Measurements from ENCODE around the gene KLF15.

KLF15 gene

GRCh38 chr3:126309165-126309564 lies 48.0 kb downstream of the KLF15 start:
- Histone ChIP-seq H3K36me3 (no peaks in the 10 kb centered on the region), H3K4me3 (no peak overlapping the region), H3K27ac (no peak overlapping the region), H3K27me3 (no peaks in the 10 kb centered on the region), H3K4me1 (no peaks in the 10 kb centered on the region), H3K9me3 (peaks cover 0 to 11% (median 0%) of the 10 kb centered on the region in 3 donors)
- DNase-seq, result no peak
- intact Hi-C loops (cut with DNase I; ENCODE audit: low total_unique reads), result no loop called here
- TF ChIP-seq, protein P1, sequence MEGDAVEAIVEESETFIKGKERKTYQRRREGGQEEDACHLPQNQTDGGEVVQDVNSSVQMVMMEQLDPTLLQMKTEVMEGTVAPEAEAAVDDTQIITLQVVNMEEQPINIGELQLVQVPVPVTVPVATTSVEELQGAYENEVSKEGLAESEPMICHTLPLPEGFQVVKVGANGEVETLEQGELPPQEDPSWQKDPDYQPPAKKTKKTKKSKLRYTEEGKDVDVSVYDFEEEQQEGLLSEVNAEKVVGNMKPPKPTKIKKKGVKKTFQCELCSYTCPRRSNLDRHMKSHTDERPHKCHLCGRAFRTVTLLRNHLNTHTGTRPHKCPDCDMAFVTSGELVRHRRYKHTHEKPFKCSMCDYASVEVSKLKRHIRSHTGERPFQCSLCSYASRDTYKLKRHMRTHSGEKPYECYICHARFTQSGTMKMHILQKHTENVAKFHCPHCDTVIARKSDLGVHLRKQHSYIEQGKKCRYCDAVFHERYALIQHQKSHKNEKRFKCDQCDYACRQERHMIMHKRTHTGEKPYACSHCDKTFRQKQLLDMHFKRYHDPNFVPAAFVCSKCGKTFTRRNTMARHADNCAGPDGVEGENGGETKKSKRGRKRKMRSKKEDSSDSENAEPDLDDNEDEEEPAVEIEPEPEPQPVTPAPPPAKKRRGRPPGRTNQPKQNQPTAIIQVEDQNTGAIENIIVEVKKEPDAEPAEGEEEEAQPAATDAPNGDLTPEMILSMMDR (IDR thresholded peaks at IDR 0.05), result no peak

- peak in 1 of 2 donors; percentile 15 for DNase-seq
- Histone ChIP-seq H3K36me3 (no peaks in the 10 kb centered on the region), H3K27me3 (no peaks in the 10 kb centered on the region), H3K4me1 (no peaks in the 10 kb centered on the region), H3K9me3 (peaks cover 0 to 11% (median 0%) of the 10 kb centered on the region in 3 donors), H3K4me3 (no peak overlapping the region), H3K27ac (no peak overlapping the region)
- TF ChIP-seq, protein P1 (IDR thresholded peaks at IDR 0.05), result no peak
- intact Hi-C loops (cut with DNase I; ENCODE audit: low total_unique reads), result no loop called here
These were observed 48.6 kb downstream of the KLF15 start for GRCh38 chr3:126308394-126309125.

DNA sequence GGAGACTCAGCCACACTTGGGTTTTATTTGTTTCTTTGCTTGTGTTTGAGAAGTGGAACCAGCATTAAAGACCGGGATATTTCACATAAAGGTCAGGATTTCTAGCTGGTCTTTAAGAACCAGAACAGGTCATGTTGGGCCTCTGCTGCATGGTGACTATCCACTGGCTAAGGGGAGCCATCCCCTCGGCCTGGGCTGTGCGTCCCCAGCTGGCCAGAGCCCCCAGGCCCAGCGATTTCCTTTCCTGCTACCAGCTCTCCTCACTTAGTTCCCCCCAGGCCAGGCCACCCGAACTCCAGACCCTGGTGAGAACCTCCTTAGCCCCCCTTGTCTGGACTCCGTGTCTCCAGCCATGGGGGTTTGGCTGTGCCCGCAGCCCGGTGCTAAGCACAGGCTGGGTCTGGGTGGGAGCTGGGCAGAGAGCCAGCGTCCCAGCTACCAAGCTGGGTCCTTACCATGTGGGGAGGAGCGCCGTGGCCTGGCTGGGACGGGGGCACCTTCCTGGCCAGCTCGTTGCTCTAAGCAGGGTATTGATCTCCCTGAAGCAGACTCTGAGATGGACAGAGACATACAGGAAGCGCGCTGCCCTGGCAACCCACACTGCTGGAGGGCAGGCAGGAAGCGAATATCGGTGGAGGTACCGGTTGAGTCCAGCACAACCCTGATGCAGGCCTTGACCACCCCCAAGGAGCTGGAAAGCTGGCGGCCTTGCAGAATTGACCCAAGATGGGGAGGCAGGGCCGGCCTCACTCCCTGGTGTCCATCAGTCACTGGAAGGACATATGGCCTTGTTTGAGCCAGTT lies 49.4 kb downstream of the KLF15 start:
- intact Hi-C loops (cut with DNase I; ENCODE audit: low total_unique reads), result no loop called here
- peak in 1 of 2 donors; percentile 10 for DNase-seq
- H3K36me3 ChIP-seq, result no peaks in the 10 kb centered on the region
- no peaks in the 10 kb centered on the region for H3K27me3 ChIP-seq
- no peak overlapping the region for H3K27ac ChIP-seq
- no peaks in the 10 kb centered on the region for H3K4me1 ChIP-seq
- peaks cover 0 to 11% (median 0%) of the 10 kb centered on the region in 3 donors for H3K9me3 ChIP-seq
- TF ChIP-seq, protein P1 (IDR thresholded peaks at IDR 0.05), result no peak
- no peak overlapping the region for H3K4me3 ChIP-seq

DNA sequence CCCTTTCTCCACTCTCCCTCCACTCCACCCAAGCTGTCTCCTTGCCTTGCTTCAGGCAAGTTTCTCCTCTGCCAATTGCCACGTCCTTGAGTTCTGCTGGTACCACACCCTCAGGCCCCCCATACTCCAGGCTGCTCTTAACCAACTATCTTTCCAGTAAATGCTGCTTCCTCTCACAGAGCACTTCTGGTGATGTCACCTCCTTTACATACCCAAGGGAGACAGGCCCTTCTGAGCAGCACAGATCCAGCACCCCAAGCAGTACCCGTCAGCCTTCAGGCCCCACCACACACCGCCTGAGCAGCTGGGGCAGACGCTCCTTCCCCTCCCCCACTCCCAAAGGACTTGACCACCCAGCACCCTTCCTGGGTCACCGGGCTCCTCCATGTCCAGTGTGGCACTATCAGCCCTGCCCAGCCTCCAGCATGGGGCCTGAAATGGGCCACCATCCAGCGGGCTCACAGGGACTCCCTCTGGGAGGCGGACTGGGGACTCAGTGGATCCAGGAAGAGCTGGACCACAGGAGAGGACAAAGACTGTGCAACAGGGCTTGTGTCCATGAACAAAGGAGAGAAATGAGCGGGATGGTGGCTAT lies 50.2 kb downstream of the KLF15 start:
- intact Hi-C loops (cut with DNase I; ENCODE audit: low total_unique reads), result no loop called here
- Histone ChIP-seq H3K4me1 (peaks cover 0 to under 1% (median under 1%) of the 10 kb centered on the region in 4 donors), H3K9me3 (peaks cover 0 to 11% (median 0%) of the 10 kb centered on the region in 3 donors), H3K27me3 (no peaks in the 10 kb centered on the region), H3K27ac (no peak overlapping the region), H3K4me3 (no peak overlapping the region), H3K36me3 (no peaks in the 10 kb centered on the region)
- TF ChIP-seq, protein P1 (IDR thresholded peaks at IDR 0.05), result no peak
- DNase-seq, result peak; percentile 9 to 62

GRCh38 chr3:126306397-126306796 lies 50.8 kb downstream of the KLF15 start:
- H3K27me3 ChIP-seq, result no peaks in the 10 kb centered on the region
- H3K9me3 ChIP-seq, result peaks cover 0 to 11% (median 0%) of the 10 kb centered on the region in 3 donors
- H3K4me1 ChIP-seq, result peaks cover 0 to 6% (median 3%) of the 10 kb centered on the region in 4 donors
- TF ChIP-seq, protein P1 (IDR thresholded peaks at IDR 0.05), result no peak
- no peak overlapping the region for H3K4me3 ChIP-seq
- no peaks in the 10 kb centered on the region for H3K36me3 ChIP-seq
- no peak for DNase-seq
- intact Hi-C loops (cut with DNase I; ENCODE audit: low total_unique reads), result no loop called here
- H3K27ac ChIP-seq, result no peak overlapping the region

Measured in tibial artery (tissue), 4 donors.